Lung (tissue), 12 donors: ENCODE data around the gene ENO3. TPM values are rescaled to one million over a fixed set of nuclear protein-coding genes. Genes with fewer than 3 reads are reported as not detected.

Source experiments
- ATAC-seq: fragments of 200-7000 bp; cut with Tn5 transposase; one replicate; pipeline ENCODE4 v1.9.1; 2020; ENCODE audit warnings: moderate number of reproducible peaks; ENCODE audit not compliant: insufficient read depth, low FRiP score
- DNase-seq, 3 donors: peaks; one replicate each; pipeline ENCODE4 v3.0.0-alpha.2; 2013 to 2017
- H3K27ac ChIP-seq, 2 donors: one replicate each; pipeline ENCODE4 v1.5.1; 2013; ENCODE audit warnings: mild to moderate bottlenecking in 2 of 2, moderate library complexity in 2 of 2, control low read depth in 1 of 2, inconsistent platforms in 1 of 2, low read depth in 1 of 2, low read length in 1 of 2
- H3K27me3 ChIP-seq, 3 donors: one replicate each; pipeline ENCODE4 v1.5.1; 2013; ENCODE audit warnings: low read length in 2 of 3; ENCODE audit not compliant: control insufficient read depth in 3 of 3, insufficient read depth in 3 of 3
- H3K36me3 ChIP-seq, 4 donors: one replicate each; pipeline ENCODE4 v1.5.1; 2013; ENCODE audit warnings: low read length in 4 of 4, mild to moderate bottlenecking in 1 of 4, moderate library complexity in 1 of 4; ENCODE audit not compliant: control insufficient read depth in 4 of 4, insufficient read depth in 4 of 4
- H3K4me1 ChIP-seq, 5 donors: one replicate each; pipeline ENCODE4 v1.5.1; 2013; ENCODE audit warnings: low read length in 5 of 5, mild to moderate bottlenecking in 2 of 5, moderate library complexity in 1 of 5; ENCODE audit not compliant: control insufficient read depth in 5 of 5, insufficient read depth in 5 of 5
- H3K4me3 ChIP-seq: one replicate; pipeline ENCODE4 v1.5.1; 2013; ENCODE audit warnings: mild to moderate bottlenecking, control low read depth, moderate library complexity
- H3K9ac ChIP-seq, 2 donors: one replicate each; pipeline ENCODE4 v1.5.1; 2013; ENCODE audit warnings: low read length in 2 of 2, control low read depth in 1 of 2; ENCODE audit not compliant: insufficient read depth in 1 of 2
- H3K9me3 ChIP-seq, 4 donors: one replicate each; pipeline ENCODE4 v1.5.1; 2013; ENCODE audit warnings: low read length in 3 of 4, mild to moderate bottlenecking in 1 of 4, moderate library complexity in 1 of 4; ENCODE audit not compliant: control insufficient read depth in 4 of 4, insufficient read depth in 3 of 4
- CTCF ChIP-seq: IDR thresholded peaks from 2 replicates; pipeline ENCODE4 v1.5.1; 2012; ENCODE audit warnings: mild to moderate bottlenecking; ENCODE audit errors: control extremely low read depth, extremely low read depth
- WGBS, 2 donors: extraction: QIAGEN DNeasy Blood & Tissue Kit; methylation state at CpG; one replicate each; pipeline ENCODE4 v1.1.7; 2013; 5-methylcytosine and 5-hydroxymethylcytosine counted together
- polyA plus RNA-seq, 2 donors: library from polyadenylated mRNA; stranded (reverse); fragments of 200-250 nt; gene quantifications; one replicate each; pipeline ENCODE4 v1.2.1, GENCODE V29; 2013
- total RNA-seq, 2 donors: library from RNA; depleted of rRNA in 1 of 2; stranded (reverse); fragments of >200 nt in 1 of 2; gene quantifications; one replicate each; pipeline ENCODE4 v1.2.1, GENCODE V29; 2014 to 2021
- donor health status: control.
- donor health status: control.
- donor health status: Bipolar disorder and iron deficiency.
- donor health status: healthy.
- donor health status: DM: yes; HTN: yes; CAD: no.

Gene ENO3
- total and polyA plus RNA-seq, 4 donors = 3.3 to 10.7 (median 8.3) TPM

- WGBS, 2 donors = 0 to 1% methylated on average over 53 to 75 of the region's 75 CpGs
- Histone ChIP-seq H3K4me3 (peak overlapping the region; percentile 53), H3K9me3 (no peaks in the 10 kb centered on the region), H3K27me3 (no peaks in the 10 kb centered on the region), H3K36me3 (peaks cover 7 to 18% (median 14%) of the 10 kb centered on the region in 4 donors), H3K27ac (peak overlapping the region; percentile 91 to 97), H3K4me1 (peaks cover 2 to 30% (median 18%) of the 10 kb centered on the region in 5 donors), H3K9ac (peak overlapping the region in 1 of 2 donors; percentile 65)
- peak; percentile 35 to 73 (median 62) for DNase-seq
- peak; percentile 16 for ATAC-seq
- no peak for TF ChIP-seq CTCF
Observed at GRCh38 chr17:4949321-4950074, 1.4 kb upstream of the ENO3 start.

GRCh38 chr17:4950075-4950745 is 709 bp upstream of the ENO3 start:
- peak; percentile 49 to 67 (median 62) for DNase-seq
- Histone ChIP-seq H3K9ac (peak overlapping the region in 1 of 2 donors; percentile 12), H3K9me3 (no peaks in the 10 kb centered on the region), H3K27ac (peak overlapping the region; percentile 94 to 98), H3K4me1 (peaks cover 2 to 30% (median 16%) of the 10 kb centered on the region in 5 donors), H3K4me3 (peak overlapping the region; percentile 28), H3K27me3 (no peaks in the 10 kb centered on the region), H3K36me3 (peaks cover 7 to 15% (median 9%) of the 10 kb centered on the region in 4 donors)
- peak; percentile 16 for ATAC-seq
- 4% methylated on average over 43 to 52 of the region's 52 CpGs for WGBS, 2 donors
- TF ChIP-seq CTCF = no peak

GRCh38 chr17:4951486-4951885 is 567 bp downstream of the ENO3 start:
- ATAC-seq (no peak), DNase-seq (no peak)
- 82 to 86% methylated on average over 3 of the region's 3 CpGs for WGBS, 2 donors
- TF ChIP-seq CTCF = no peak
- H3K27me3 ChIP-seq = no peaks in the 10 kb centered on the region
- H3K4me3 ChIP-seq = no peak overlapping the region
- H3K9me3 ChIP-seq = no peaks in the 10 kb centered on the region
- H3K36me3 ChIP-seq = peaks cover 0 to 4% (median 2%) of the 10 kb centered on the region in 4 donors
- H3K27ac ChIP-seq = peak overlapping the region in 1 of 2 donors; percentile 98
- H3K9ac ChIP-seq = no peak overlapping the region
- peaks cover 0 to 24% (median 8%) of the 10 kb centered on the region in 5 donors for H3K4me1 ChIP-seq
